HG02981 (cell line): ENCODE results near the gene RGPD6.
"Not testable (repeated sequence)": the region's sequence is repeated elsewhere in the genome, so short reads cannot be mapped to it uniquely, and the experiment has no call there.

Experiments used
- ATAC-seq: cut with Tn5 transposase; IDR thresholded peaks from one replicate; pipeline ENCODE4 v1.9.1; 2021; ENCODE audit warnings: mild to moderate bottlenecking, moderate library complexity; ENCODE audit not compliant: unreplicated experiment

Gene RGPD6

GRCh38 chr2:110482697-110483096, 94.3 kb downstream of the RGPD6 start:
- not testable (repeated sequence) for ATAC-seq

DNA sequence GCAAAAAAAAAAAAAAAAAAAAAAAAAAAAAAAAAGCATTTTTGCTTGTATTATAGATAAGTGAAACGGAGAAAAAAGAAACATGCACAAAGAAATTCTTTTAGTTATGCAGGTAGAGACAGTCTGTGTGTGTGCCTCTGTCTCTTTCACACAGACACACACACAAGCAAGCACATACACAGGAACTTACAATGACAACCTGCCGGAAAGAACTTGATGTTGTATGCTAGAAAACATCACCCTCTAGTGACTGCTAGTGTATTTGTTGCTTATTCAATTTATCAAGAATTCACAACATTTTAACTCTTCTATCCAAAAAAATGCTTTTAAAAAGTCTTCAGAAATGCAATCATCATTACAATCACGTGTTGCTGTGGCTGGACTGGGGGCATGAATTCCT, 95.8 kb downstream of the RGPD6 start:
- ATAC-seq = not testable (repeated sequence)

DNA sequence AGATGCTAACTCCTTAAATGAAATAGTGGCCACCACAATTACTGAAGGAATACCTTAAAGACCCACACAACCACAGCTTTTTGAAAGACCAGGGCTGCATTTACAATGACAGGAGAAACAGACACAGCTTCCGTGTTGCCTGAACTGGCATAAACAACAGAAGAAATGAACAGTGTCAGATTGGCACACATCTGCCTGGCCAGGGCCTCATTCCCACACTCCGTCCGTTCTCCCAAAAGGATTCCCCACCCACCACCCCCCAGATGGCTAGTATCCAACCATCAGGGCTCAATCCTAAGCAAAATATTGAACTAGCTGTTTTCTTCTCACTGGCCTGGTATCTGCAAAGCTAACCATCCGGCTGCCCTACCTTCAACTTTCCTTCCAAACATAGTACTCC, 96.9 kb downstream of the RGPD6 start:
- not testable (repeated sequence) for ATAC-seq

GRCh38 chr2:110477370-110477769, 99.7 kb downstream of the RGPD6 start:
- not testable (repeated sequence) for ATAC-seq

GRCh38 chr2:110476952-110477351, 100.1 kb downstream of the RGPD6 start:
- not testable (repeated sequence) for ATAC-seq

DNA sequence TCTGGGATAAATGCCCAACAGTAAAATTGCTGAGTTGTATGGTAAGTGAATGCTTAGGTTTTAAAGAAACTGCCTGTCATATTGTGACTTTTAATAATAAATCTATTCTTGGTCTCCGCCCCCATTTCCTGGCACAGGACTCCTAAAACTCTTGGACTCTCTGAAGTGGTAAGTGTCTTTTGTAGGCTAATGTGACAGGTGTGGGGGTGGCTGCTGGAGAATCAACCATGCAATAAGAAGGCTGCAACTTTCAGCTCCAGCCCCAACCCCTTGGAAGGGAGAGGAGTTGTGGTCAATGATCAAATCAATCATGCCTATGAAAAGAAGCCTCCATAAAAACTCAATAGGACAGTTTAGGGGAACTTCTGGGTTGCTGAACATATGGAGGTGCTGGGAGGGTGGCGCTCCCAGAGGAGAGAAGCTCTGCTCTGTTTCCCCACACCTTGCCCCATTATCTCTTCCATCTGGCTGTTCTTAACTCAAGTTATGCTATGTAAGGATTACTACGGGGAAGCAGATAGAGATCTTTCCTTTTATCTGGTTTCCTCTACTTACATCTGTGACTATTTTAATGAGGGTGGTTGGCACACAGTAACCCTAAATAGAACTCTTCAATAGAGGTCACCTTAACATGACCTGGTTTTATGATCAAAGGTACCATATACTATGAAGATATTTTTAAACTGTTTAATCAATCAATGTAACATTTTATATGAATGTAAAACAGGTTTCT, 101.2 kb downstream of the RGPD6 start:
- ATAC-seq = not testable (repeated sequence)

DNA sequence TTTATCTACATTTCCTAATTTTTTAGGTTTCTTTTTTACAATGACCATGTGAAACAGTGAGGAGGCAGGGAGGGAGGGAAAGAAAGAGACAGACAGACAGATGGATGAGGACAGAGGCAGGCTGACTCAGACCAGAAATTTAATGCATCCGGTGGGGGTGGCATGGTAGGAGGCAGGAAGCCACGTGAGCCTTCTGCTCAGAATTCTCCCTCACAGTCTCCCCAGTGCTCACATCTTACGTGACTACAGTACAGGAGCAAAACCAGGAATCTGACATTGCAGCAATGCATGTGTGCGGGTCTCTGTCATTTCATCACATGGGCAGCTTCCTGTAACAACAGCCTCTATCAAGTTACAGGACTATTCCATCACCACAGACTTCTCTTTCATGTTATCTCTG, 102.1 kb downstream of the RGPD6 start:
- ATAC-seq = peak; percentile 97

DNA sequence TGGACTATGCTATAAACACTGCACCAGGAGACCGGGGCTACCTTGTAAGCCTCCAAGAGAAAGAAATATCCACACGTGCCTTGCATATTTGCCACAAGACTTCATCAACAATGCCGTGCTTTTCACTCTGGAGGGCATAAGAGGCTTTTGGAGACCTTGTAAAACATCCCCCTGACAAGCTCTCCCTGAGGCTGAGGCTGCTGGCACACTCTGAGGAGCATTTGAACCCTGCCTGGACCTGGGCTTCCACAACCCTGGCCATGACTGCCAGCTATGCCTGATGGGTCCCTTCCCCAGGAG, 104.0 kb downstream of the RGPD6 start:
- not testable (repeated sequence) for ATAC-seq

DNA sequence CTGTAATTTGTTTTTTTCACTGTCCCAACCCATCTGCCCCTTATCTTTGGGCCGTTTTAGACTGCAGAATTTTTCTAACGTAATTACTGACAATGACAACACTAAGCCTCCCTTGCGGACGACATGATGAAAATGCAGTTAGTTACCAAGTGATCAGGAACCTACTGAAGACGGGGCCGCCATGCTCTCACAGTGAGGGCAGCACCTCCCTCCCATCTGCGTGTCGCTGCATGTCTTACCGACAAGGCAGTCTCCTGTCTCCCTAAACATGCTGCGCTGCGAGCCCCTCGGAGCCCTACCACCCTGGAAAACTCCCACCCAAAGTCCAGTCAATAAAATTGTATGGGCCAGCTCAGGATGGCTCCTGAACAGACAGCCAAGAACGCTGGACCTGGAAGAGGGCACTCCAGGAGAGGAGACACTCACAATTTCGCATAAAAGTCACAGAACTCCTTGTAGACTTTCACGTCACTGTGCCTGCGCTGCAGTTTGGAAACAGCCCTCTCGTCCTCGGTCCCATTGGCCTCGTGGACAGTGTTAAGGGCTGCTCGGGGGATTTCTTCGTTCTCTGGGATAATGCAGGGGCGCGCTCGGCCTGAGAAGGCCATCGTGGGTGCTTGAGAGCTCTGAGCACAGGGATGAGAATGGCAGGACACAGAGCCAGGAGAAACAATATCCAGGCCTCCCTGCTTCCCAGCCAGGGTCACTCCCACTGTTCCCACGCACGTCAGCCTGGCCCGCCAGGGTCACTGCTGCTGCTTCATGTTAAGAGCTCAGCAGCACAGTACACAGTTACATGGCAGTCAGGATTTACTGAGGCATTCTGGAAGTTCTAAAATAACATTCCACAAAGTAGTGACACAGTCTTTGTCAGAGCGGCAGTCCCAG, 104.6 kb downstream of the RGPD6 start, which contains the start of gene LIMS4:
Gene LIMS4 (minus strand): TSS at position 646 of the 888 bp plus-strand sequence. CDS start 38 bp downstream, at position 608.
- not testable (repeated sequence) for ATAC-seq

GRCh38 chr2:110468921-110469320, 108.1 kb downstream of the RGPD6 start:
- not testable (repeated sequence) for ATAC-seq

DNA sequence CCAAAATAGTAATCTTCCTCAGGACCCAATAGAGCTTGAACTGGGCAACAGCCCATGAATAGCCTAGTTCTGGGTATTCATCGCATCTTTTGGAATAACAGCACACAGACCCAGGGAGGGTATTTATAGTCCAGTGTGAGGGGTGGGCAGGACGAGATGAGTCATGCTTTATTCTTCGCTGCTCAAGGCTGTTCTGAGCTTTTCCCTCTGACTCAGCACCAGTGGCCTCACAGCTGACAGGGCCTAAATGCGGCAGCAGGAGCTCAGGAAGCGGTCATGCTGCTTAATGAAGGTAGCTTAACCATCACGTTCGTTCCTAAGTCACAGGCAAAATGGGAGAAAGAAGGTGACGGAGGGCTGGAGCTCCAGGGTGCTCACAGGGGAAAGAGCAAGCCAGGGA, 111.7 kb downstream of the RGPD6 start:
- peak; percentile 72 for ATAC-seq
